Gastrocnemius medialis (tissue), 4 donors: ENCODE results near the gene NELFE.

Experiments
- CTCF ChIP-seq, 5 experiments: fragments of 450-650 bp in 3 of 5; fragments of 200-600 bp in 2 of 5; sonication (generic) in 2 of 5; IDR thresholded peaks in 4 of 5; conservative IDR thresholded peaks in 1 of 5; 1 replicate in 4 of 5; 2 replicates in 1 of 5; pipeline ENCODE4 v1.5.1; 2016 to 2019; ENCODE audit warnings: antibody characterized with exemption in 5 of 5, mild to moderate bottlenecking in 3 of 5, moderate library complexity in 3 of 5
- POLR2A ChIP-seq, 2 donors: fragments of 450-650 bp; IDR thresholded peaks; one replicate each; pipeline ENCODE4 v1.6.1; 2017; ENCODE audit warnings: antibody characterized with exemption in 2 of 2, mild to moderate bottlenecking in 2 of 2, moderate library complexity in 2 of 2

- no peak for TF ChIP-seq POLR2A (IDR thresholded peaks at IDR 0.05)
- no peak for TF ChIP-seq CTCF (IDR thresholded peaks at IDR 0.05 in 4 of 5, conservative IDR thresholded peaks at IDR 0.05 in 1 of 5)
Observed at GRCh38 chr6:31968326-31968725, 9.6 kb upstream of the NELFE start.
